HG03571 (cell line): ENCODE results near the gene ST3GAL3.

Experiments used
- ATAC-seq: cut with Tn5 transposase; IDR thresholded peaks from one replicate; pipeline ENCODE4 v1.9.1; 2021; ENCODE audit not compliant: unreplicated experiment

ST3GAL3 gene

GRCh38 chr1:43977376-43978263, 270.3 kb downstream of the ST3GAL3 start:
- ATAC-seq: no peak

GRCh38 chr1:43978264-43978550, 270.9 kb downstream of the ST3GAL3 start:
- ATAC-seq: no peak

GRCh38 chr1:43978551-43979260, 271.4 kb downstream of the ST3GAL3 start, which contains the start of gene B4GALT2:
B4GALT2 (plus strand) TSS chr1:43979210; CDS start chr1:43981161, 1,951 bp downstream.
- ATAC-seq: no peak

GRCh38 chr1:43979261-43979527, 271.9 kb downstream of the ST3GAL3 start:
- no peak for ATAC-seq

GRCh38 chr1:43979528-43980254, 272.4 kb downstream of the ST3GAL3 start:
- no peak for ATAC-seq

- ATAC-seq: no peak
Observed at GRCh38 chr1:43980255-43981134, 273.2 kb downstream of the ST3GAL3 start.
